ENCODE results near the gene OSBPL5. TPM values are rescaled to one million over a fixed set of nuclear protein-coding genes. Genes with fewer than 3 reads are reported as not detected.

OSBPL5 gene
- total RNA-seq, 1 experiment from 2014 or later = 28.4 TPM

- Histone ChIP-seq H3K36me3 (ENCODE audit: insufficient read depth, low read length, poor library complexity, severe bottlenecking) (no peaks in the 10 kb centered on the region), H3K4me3 (ENCODE audit: low read depth, low read length, poor library complexity, severe bottlenecking) (no peak overlapping the region), H3K4me1 (ENCODE audit: insufficient read depth, low read length, poor library complexity, severe bottlenecking) (no peaks in the 10 kb centered on the region), H3K9me3 (ENCODE audit: low read depth, low read length, poor library complexity, severe bottlenecking) (no peaks in the 10 kb centered on the region), H3K27me3 (replicated peaks; ENCODE audit: insufficient read depth, low read depth, low read length, poor library complexity) (no peaks in the 10 kb centered on the region), H3K27ac (ENCODE audit: low read depth, low read length, poor library complexity, severe bottlenecking) (no peak overlapping the region)
- DNase-seq (ENCODE audit: low spot score) = no peak
- TF ChIP-seq CTCF (conservative IDR thresholded peaks at IDR 0.05; ENCODE audit: low read depth, low read length) = no peak
- TF ChIP-seq EZH2 (IDR thresholded peaks at IDR 0.05; ENCODE audit: borderline replicate concordance, low read depth, low read length, poor library complexity, severe bottlenecking) = no peak
- ChIA-PET CTCF (no interaction called here), POLR2A (ENCODE audit: low non-redundant PET) (no interaction called here)
- intact Hi-C loops (cut with micrococcal nuclease; ENCODE audit: unreplicated experiment) = no loop called here
- BruUV-seq (replicated peaks) = no TSS peak
Observed at GRCh38 chr11:3127706-3128355, 37.3 kb downstream of the OSBPL5 start.

- CTCF ChIA-PET = no interaction called here
- H3K4me3 ChIP-seq (ENCODE audit: low read depth, low read length, poor library complexity, severe bottlenecking) = no peak overlapping the region
- no peak for DNase-seq (ENCODE audit: low spot score)
- no peak overlapping the region for H3K27ac ChIP-seq (ENCODE audit: low read depth, low read length, poor library complexity, severe bottlenecking)
- no TSS peak for BruUV-seq (replicated peaks)
- no peaks in the 10 kb centered on the region for H3K4me1 ChIP-seq (ENCODE audit: insufficient read depth, low read length, poor library complexity, severe bottlenecking)
- no peaks in the 10 kb centered on the region for H3K9me3 ChIP-seq (ENCODE audit: low read depth, low read length, poor library complexity, severe bottlenecking)
- H3K27me3 ChIP-seq (replicated peaks; ENCODE audit: insufficient read depth, low read depth, low read length, poor library complexity) = no peaks in the 10 kb centered on the region
- POLR2A ChIA-PET (ENCODE audit: low non-redundant PET) = no interaction called here
- H3K36me3 ChIP-seq (ENCODE audit: insufficient read depth, low read length, poor library complexity, severe bottlenecking) = no peaks in the 10 kb centered on the region
- intact Hi-C loops (cut with micrococcal nuclease; ENCODE audit: unreplicated experiment) = no loop called here
- TF ChIP-seq EZH2 (IDR thresholded peaks at IDR 0.05; ENCODE audit: borderline replicate concordance, low read depth, low read length, poor library complexity, severe bottlenecking) (no peak), CTCF (conservative IDR thresholded peaks at IDR 0.05; ENCODE audit: low read depth, low read length) (no peak)
Observed at GRCh38 chr11:3126901-3127691, 38.0 kb downstream of the OSBPL5 start.

GRCh38 chr11:3126207-3126865, 38.8 kb downstream of the OSBPL5 start:
- ChIA-PET POLR2A (ENCODE audit: low non-redundant PET) (no interaction called here), CTCF (no interaction called here)

More at GRCh38 chr11:3126207-3126865, 38.8 kb downstream of the OSBPL5 start:
- H3K36me3 ChIP-seq (ENCODE audit: insufficient read depth, low read length, poor library complexity, severe bottlenecking) = peaks cover 4% of the 10 kb centered on the region
- no peak for DNase-seq (ENCODE audit: low spot score)
- intact Hi-C loops (cut with micrococcal nuclease; ENCODE audit: unreplicated experiment) = no loop called here
- no peaks in the 10 kb centered on the region for H3K9me3 ChIP-seq (ENCODE audit: low read depth, low read length, poor library complexity, severe bottlenecking)
- no peak overlapping the region for H3K27ac ChIP-seq (ENCODE audit: low read depth, low read length, poor library complexity, severe bottlenecking)
- H3K4me3 ChIP-seq (ENCODE audit: low read depth, low read length, poor library complexity, severe bottlenecking) = no peak overlapping the region
- no peaks in the 10 kb centered on the region for H3K4me1 ChIP-seq (ENCODE audit: insufficient read depth, low read length, poor library complexity, severe bottlenecking)
- no peak for TF ChIP-seq EZH2 (IDR thresholded peaks at IDR 0.05; ENCODE audit: borderline replicate concordance, low read depth, low read length, poor library complexity, severe bottlenecking)
- no peak for TF ChIP-seq CTCF (conservative IDR thresholded peaks at IDR 0.05; ENCODE audit: low read depth, low read length)
- H3K27me3 ChIP-seq (replicated peaks; ENCODE audit: insufficient read depth, low read depth, low read length, poor library complexity) = no peaks in the 10 kb centered on the region
- no TSS peak for BruUV-seq (replicated peaks)
